Measurements from ENCODE around the gene COL4A6.

The COL4A6 gene

DNA sequence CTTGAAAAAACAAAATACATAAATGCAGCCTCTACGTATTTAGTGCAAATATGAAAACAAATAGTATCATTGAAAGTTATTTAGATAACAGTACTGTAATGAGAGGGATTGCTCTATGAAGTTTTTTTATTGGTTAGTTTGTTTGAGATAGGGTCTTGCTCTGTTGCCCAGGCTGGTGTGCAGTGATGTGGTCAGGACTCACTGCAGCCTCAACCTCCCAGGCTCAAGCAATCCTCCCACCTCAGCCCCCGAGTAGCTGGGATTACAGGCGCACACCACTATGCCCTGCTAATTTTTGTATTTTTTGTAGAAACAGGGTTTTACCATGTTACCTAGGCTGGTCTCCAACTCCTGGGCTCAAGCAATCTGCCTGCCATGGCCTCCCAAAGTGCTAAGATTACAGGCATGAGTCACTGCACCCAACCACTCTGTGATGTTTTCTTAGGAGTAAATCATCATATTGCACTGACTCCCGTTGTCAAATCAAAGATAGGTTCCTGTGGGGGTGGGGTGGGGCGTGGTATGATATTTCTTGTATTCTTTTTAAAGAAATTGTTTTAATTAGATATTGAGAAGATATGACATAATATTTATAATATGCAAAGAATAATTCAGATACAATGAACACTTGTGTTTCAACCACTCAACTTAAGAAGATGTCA lies 270.9 kb downstream of the COL4A6 start:
- Histone ChIP-seq H3K79me2 (no peaks in the 10 kb centered on the region), H2AFZ (no peak overlapping the region), H3K4me3 (ENCODE audit: low read depth, low read length) (no peak overlapping the region), H3K36me3 (ENCODE audit: control insufficient read depth, insufficient read depth, low read length) (no peaks in the 10 kb centered on the region), H3K4me1 (no peaks in the 10 kb centered on the region), H3K4me2 (ENCODE audit: low read length) (no peak overlapping the region), H3K27me3 (ENCODE audit: control insufficient read depth, insufficient read depth, low read length) (no peaks in the 10 kb centered on the region), H3K9me3 (ENCODE audit: control insufficient read depth, low read length) (no peaks in the 10 kb centered on the region), H3K9ac (no peak overlapping the region), H3K27ac (no peak overlapping the region)
- TF ChIP-seq, protein P1, sequence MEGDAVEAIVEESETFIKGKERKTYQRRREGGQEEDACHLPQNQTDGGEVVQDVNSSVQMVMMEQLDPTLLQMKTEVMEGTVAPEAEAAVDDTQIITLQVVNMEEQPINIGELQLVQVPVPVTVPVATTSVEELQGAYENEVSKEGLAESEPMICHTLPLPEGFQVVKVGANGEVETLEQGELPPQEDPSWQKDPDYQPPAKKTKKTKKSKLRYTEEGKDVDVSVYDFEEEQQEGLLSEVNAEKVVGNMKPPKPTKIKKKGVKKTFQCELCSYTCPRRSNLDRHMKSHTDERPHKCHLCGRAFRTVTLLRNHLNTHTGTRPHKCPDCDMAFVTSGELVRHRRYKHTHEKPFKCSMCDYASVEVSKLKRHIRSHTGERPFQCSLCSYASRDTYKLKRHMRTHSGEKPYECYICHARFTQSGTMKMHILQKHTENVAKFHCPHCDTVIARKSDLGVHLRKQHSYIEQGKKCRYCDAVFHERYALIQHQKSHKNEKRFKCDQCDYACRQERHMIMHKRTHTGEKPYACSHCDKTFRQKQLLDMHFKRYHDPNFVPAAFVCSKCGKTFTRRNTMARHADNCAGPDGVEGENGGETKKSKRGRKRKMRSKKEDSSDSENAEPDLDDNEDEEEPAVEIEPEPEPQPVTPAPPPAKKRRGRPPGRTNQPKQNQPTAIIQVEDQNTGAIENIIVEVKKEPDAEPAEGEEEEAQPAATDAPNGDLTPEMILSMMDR (IDR thresholded peaks at IDR 0.05) = no peak

DNA sequence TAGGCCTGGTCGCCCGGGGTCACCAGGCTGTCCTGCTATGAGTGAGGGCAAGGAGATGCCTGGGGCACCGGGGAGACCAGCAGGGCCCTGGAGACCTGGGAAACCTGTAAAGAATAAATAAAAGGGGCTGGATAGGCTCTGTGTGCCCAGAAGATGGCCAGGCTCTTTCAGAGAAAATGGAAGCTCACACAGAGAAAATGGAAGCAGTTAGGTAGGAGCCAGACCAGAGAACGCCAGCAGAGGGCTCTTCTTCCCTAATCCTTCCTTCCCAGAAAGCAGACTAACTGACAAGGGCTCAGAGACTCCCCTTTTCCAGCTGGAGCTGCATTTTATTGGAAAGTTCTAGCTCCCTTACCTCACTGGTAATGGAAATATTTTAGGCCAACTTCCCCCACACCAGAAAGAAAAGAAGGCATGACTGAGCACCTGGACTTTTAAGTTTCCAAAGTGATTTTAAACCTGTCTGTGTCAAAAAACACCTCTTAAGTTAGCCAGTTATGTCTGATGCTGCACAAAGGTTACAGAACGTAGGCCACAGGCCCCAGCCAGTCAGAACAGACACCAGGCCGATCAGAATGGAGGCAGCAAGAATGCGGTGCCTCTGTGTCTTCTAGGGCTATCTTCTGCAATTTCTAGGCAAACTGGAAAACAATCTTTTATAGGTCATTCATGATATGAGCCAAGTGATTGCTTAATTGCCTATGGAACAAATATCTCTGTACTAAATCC lies 272.7 kb downstream of the COL4A6 start:
- Histone ChIP-seq H3K9ac (no peak overlapping the region), H3K36me3 (ENCODE audit: control insufficient read depth, insufficient read depth, low read length) (no peaks in the 10 kb centered on the region), H3K9me3 (ENCODE audit: control insufficient read depth, low read length) (no peaks in the 10 kb centered on the region), H3K79me2 (no peaks in the 10 kb centered on the region), H3K27ac (no peak overlapping the region), H2AFZ (no peak overlapping the region), H3K4me2 (ENCODE audit: low read length) (no peak overlapping the region), H3K4me3 (ENCODE audit: low read depth, low read length) (no peak overlapping the region), H3K27me3 (ENCODE audit: control insufficient read depth, insufficient read depth, low read length) (no peaks in the 10 kb centered on the region), H3K4me1 (no peaks in the 10 kb centered on the region)
- TF ChIP-seq, protein P1 (IDR thresholded peaks at IDR 0.05) = no peak

DNA sequence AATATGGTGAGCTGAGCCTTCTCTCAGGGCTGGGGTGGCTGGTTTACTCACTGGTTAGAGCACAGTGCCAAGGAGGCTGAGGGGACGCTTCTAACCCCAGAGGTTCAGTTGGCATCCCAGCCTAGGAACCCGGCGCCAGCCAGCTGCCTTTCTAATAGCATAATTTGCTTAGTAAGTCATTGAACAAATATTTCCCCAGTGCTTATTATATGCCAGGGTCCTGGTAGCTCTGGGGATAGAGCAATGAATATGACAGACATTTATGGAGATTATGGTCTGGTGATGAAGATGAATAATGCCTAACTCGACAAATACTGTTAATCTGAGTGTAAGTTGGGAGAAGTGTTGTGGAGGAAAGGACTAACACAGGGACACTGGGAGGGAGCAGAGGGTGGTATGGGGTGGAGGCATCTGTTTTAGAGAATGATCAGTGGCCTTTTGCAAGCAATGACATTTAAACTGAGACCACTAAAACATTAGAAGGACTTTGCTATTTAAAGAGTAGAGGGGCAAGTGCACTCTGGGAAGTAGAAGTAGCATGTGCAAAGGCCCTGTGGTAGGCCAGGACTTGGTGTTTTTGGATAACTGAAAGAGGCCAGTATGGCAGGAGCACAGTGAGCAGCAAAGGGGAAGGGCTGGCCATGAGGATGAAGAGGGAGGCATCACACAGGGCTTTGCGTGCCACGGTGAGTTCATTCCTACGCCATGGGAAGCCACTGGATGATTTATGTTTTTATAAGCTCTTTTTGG lies 274.7 kb downstream of the COL4A6 start:
- Histone ChIP-seq H2AFZ (no peak overlapping the region), H3K4me2 (ENCODE audit: low read length) (no peak overlapping the region), H3K36me3 (ENCODE audit: control insufficient read depth, insufficient read depth, low read length) (no peaks in the 10 kb centered on the region), H3K9ac (no peak overlapping the region), H3K79me2 (no peaks in the 10 kb centered on the region), H3K9me3 (ENCODE audit: control insufficient read depth, low read length) (no peaks in the 10 kb centered on the region), H3K27me3 (ENCODE audit: control insufficient read depth, insufficient read depth, low read length) (no peaks in the 10 kb centered on the region), H3K27ac (no peak overlapping the region), H3K4me3 (ENCODE audit: low read depth, low read length) (no peak overlapping the region), H3K4me1 (no peaks in the 10 kb centered on the region)
- TF ChIP-seq, protein P1 (IDR thresholded peaks at IDR 0.05) = no peak

- TF ChIP-seq, protein P1 (IDR thresholded peaks at IDR 0.05) = no peak
- no peak overlapping the region for H3K27ac ChIP-seq
- H2AFZ ChIP-seq = no peak overlapping the region
- no peak overlapping the region for H3K4me3 ChIP-seq (ENCODE audit: low read depth, low read length)
- no peaks in the 10 kb centered on the region for H3K4me1 ChIP-seq
- no peaks in the 10 kb centered on the region for H3K9me3 ChIP-seq (ENCODE audit: control insufficient read depth, low read length)
- no peaks in the 10 kb centered on the region for H3K27me3 ChIP-seq (ENCODE audit: control insufficient read depth, insufficient read depth, low read length)
- H3K36me3 ChIP-seq (ENCODE audit: control insufficient read depth, insufficient read depth, low read length) = no peaks in the 10 kb centered on the region
- H3K79me2 ChIP-seq = no peaks in the 10 kb centered on the region
- no peak overlapping the region for H3K4me2 ChIP-seq (ENCODE audit: low read length)
- H3K9ac ChIP-seq = no peak overlapping the region
Measured at GRCh38 chrX:108162265-108162664, 276.0 kb downstream of the COL4A6 start.
